Measurements from ENCODE around the gene SLIT3.

SLIT3 gene

GRCh38 chr5:168675883-168676408 is 625.0 kb downstream of the SLIT3 start:
- DNase-seq (ENCODE audit: low read depth, low spot score) = no peak

- no peak for DNase-seq (ENCODE audit: low read depth, low spot score)
Measured at GRCh38 chr5:168674893-168675482, 626.0 kb downstream of the SLIT3 start.

- no peak for DNase-seq (ENCODE audit: low read depth, low spot score)
Measured at GRCh38 chr5:168672888-168673287, 628.1 kb downstream of the SLIT3 start.

- no peak for DNase-seq (ENCODE audit: low read depth, low spot score)
Measured at GRCh38 chr5:168672016-168672415, 628.9 kb downstream of the SLIT3 start.

- peak; percentile 17 for DNase-seq (ENCODE audit: low read depth, low spot score)
Measured at GRCh38 chr5:168670881-168671575, 629.9 kb downstream of the SLIT3 start.

- DNase-seq (ENCODE audit: low read depth, low spot score) = no peak
Measured at GRCh38 chr5:168669668-168670378, 631.1 kb downstream of the SLIT3 start.

GRCh38 chr5:168669156-168669555 is 631.8 kb downstream of the SLIT3 start:
- no peak for DNase-seq (ENCODE audit: low read depth, low spot score)

GRCh38 chr5:168668078-168668477 is 632.9 kb downstream of the SLIT3 start:
- DNase-seq (ENCODE audit: low read depth, low spot score) = no peak

GRCh38 chr5:168667301-168667840 is 633.6 kb downstream of the SLIT3 start:
- no peak for DNase-seq (ENCODE audit: low read depth, low spot score)

GRCh38 chr5:168666356-168666755 is 634.6 kb downstream of the SLIT3 start:
- DNase-seq (ENCODE audit: low read depth, low spot score) = no peak

- DNase-seq (ENCODE audit: low read depth, low spot score) = no peak
Measured at GRCh38 chr5:168663276-168664004, 637.5 kb downstream of the SLIT3 start.

- DNase-seq (ENCODE audit: low read depth, low spot score) = no peak
Measured at GRCh38 chr5:168661593-168662485, 639.1 kb downstream of the SLIT3 start.

GRCh38 chr5:168660691-168661090 is 640.2 kb downstream of the SLIT3 start:
- DNase-seq (ENCODE audit: low read depth, low spot score) = no peak

- DNase-seq (ENCODE audit: low read depth, low spot score) = no peak
Measured at GRCh38 chr5:168659286-168659847, 641.6 kb downstream of the SLIT3 start.

- no peak for DNase-seq (ENCODE audit: low read depth, low spot score)
Measured at GRCh38 chr5:168658394-168658793, 642.5 kb downstream of the SLIT3 start.

- no peak for DNase-seq (ENCODE audit: low read depth, low spot score)
Measured at GRCh38 chr5:168656633-168657032, 644.3 kb downstream of the SLIT3 start.

GRCh38 chr5:168655316-168655715 is 645.6 kb downstream of the SLIT3 start:
- no peak for DNase-seq (ENCODE audit: low read depth, low spot score)

GRCh38 chr5:168654211-168654721 is 646.7 kb downstream of the SLIT3 start:
- no peak for DNase-seq (ENCODE audit: low read depth, low spot score)

GRCh38 chr5:168653626-168654025 is 647.3 kb downstream of the SLIT3 start:
- no peak for DNase-seq (ENCODE audit: low read depth, low spot score)

GRCh38 chr5:168651648-168652047 is 649.3 kb downstream of the SLIT3 start:
- DNase-seq (ENCODE audit: low read depth, low spot score) = no peak

All from iPS DF 19.7 (cell line).